Neural crest cell (in vitro differentiated cells): ENCODE results near the gene RNU5B-1. TPM values are rescaled to one million over a fixed set of nuclear protein-coding genes. Genes with fewer than 3 reads are reported as not detected.

Experiments
- DNase-seq: peaks from one replicate; pipeline ENCODE4 v3.0.0; 2021; ENCODE audit warnings: low read depth, mixed read lengths, low spot score
- H3K27ac Mint-ChIP-seq: one replicate; pipeline ENCODE4 v1.8.0; 2021; ENCODE audit warnings: mild to moderate bottlenecking, mixed read lengths; ENCODE audit not compliant: unreplicated experiment
- H3K27me3 Mint-ChIP-seq: 2 replicates; pipeline ENCODE4 v1.8.0; 2021; ENCODE audit warnings: low read depth, mild to moderate bottlenecking, mixed read lengths
- H3K36me3 Mint-ChIP-seq: 2 replicates; pipeline ENCODE4 v1.8.0; 2021; ENCODE audit warnings: low read depth, mild to moderate bottlenecking, mixed read lengths
- H3K4me1 Mint-ChIP-seq: 2 replicates; pipeline ENCODE4 v1.8.0; 2021; ENCODE audit warnings: mixed read lengths
- H3K4me3 Mint-ChIP-seq: one replicate; pipeline ENCODE4 v1.8.0; 2021; ENCODE audit warnings: mild to moderate bottlenecking, mixed read lengths
- H3K9me3 Mint-ChIP-seq: 2 replicates; pipeline ENCODE4 v1.8.0; 2021; ENCODE audit warnings: mixed read lengths
- CTCF ChIP-seq: fragments of 200-600 bp; sonication (generic); conservative IDR thresholded peaks from 2 replicates; pipeline ENCODE4 v1.5.0; 2021; ENCODE audit warnings: antibody characterized with exemption, mild to moderate bottlenecking
- total RNA-seq: library from RNA; stranded (reverse); gene quantifications from 2 replicates; pipeline ENCODE4 v1.2.1, GENCODE V29; 2021

The RNU5B-1 gene
- total RNA-seq, 1 donor from 2014 or later = 17.2 TPM

GRCh38 chr15:65285291-65286068 is 19.0 kb upstream of the RNU5B-1 start:
- no peaks in the 10 kb centered on the region for H3K9me3 Mint-ChIP-seq
- no peaks in the 10 kb centered on the region for H3K27me3 Mint-ChIP-seq
- no peak for DNase-seq
- peak overlapping the region; percentile 88 for H3K4me3 Mint-ChIP-seq
- H3K36me3 Mint-ChIP-seq = peaks cover 5% of the 10 kb centered on the region
- TF ChIP-seq CTCF = no peak
- peak overlapping the region; percentile 97 for H3K27ac Mint-ChIP-seq
- H3K4me1 Mint-ChIP-seq = peaks cover 40% of the 10 kb centered on the region

- H3K4me1 Mint-ChIP-seq = peaks cover 40% of the 10 kb centered on the region
- DNase-seq = no peak
- H3K9me3 Mint-ChIP-seq = no peaks in the 10 kb centered on the region
- H3K27ac Mint-ChIP-seq = peak overlapping the region; percentile 97
- H3K4me3 Mint-ChIP-seq = peak overlapping the region; percentile 88
- TF ChIP-seq CTCF = no peak
- H3K27me3 Mint-ChIP-seq = no peaks in the 10 kb centered on the region
- H3K36me3 Mint-ChIP-seq = peaks cover 5% of the 10 kb centered on the region
Measured at GRCh38 chr15:65286069-65286703, 18.3 kb upstream of the RNU5B-1 start.

- H3K4me1 Mint-ChIP-seq = peaks cover 40% of the 10 kb centered on the region
- peak within 1 kb of the TSS; percentile 88 for H3K4me3 Mint-ChIP-seq
- H3K27me3 Mint-ChIP-seq = no peaks in the 10 kb centered on the region
- peak; percentile 38 for TF ChIP-seq CTCF
- H3K9me3 Mint-ChIP-seq = no peaks in the 10 kb centered on the region
- peak; percentile 86 for DNase-seq
- H3K36me3 Mint-ChIP-seq = peaks cover 5% of the 10 kb centered on the region
- peak within 1 kb of the TSS; percentile 97 for H3K27ac Mint-ChIP-seq
Measured at GRCh38 chr15:65286704-65287519, 17.6 kb upstream of the RNU5B-1 start, which contains the start of gene PARP16. Gene PARP16, minus strand, starts transcription at chr15:65286883. Its CDS starts 457 bp downstream, at chr15:65286426.

DNA sequence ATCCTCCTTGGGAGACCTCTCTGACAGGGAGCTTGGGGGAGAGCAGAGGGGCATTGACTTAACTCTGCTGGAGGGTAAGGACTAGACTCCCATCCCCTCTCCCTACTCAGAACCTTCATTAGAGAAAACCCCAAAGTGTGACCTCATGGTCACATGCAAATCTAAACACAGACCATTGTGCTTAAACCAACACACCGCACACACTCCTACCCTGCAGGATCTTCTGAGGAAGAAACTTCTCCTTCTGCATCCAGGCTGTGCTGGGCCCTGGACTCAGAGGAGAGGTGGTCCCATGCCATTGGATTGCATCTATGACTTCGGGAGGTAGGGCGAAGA is 17.0 kb upstream of the RNU5B-1 start:
- TF ChIP-seq CTCF = no peak
- Mint-ChIP-seq H3K36me3 (peaks cover 5% of the 10 kb centered on the region), H3K27me3 (no peaks in the 10 kb centered on the region), H3K27ac (no peak overlapping the region), H3K4me1 (peaks cover 36% of the 10 kb centered on the region), H3K4me3 (peak overlapping the region; percentile 80), H3K9me3 (no peaks in the 10 kb centered on the region)
- no peak for DNase-seq

- no peak for TF ChIP-seq CTCF
- no peaks in the 10 kb centered on the region for H3K9me3 Mint-ChIP-seq
- H3K36me3 Mint-ChIP-seq = no peaks in the 10 kb centered on the region
- peaks cover 25% of the 10 kb centered on the region for H3K4me1 Mint-ChIP-seq
- H3K27me3 Mint-ChIP-seq = no peaks in the 10 kb centered on the region
- DNase-seq = no peak
- H3K4me3 Mint-ChIP-seq = peak overlapping the region; percentile 6
- H3K27ac Mint-ChIP-seq = no peak overlapping the region
Measured at GRCh38 chr15:65289261-65289854, 15.1 kb upstream of the RNU5B-1 start.
